ENCODE results near the gene VAV3.

GRCh38 chr1:108011295-108011694 lies 46.3 kb upstream of the VAV3 start:
- TF ChIP-seq POLR2H (tag; IDR thresholded peaks at IDR 0.05; ENCODE audit: low read depth) (no peak), ZNF282 (CRISPR knock-in tag; IDR thresholded peaks at IDR 0.05) (no peak), CHD4 (IDR thresholded peaks at IDR 0.05; ENCODE audit: insufficient read depth, insufficient replicate concordance, low read depth, low read length, poor library complexity, severe bottlenecking) (no peak), CTCF (IDR thresholded peaks at IDR 0.05 in 2 of 3, conservative IDR thresholded peaks at IDR 0.05 in 1 of 3; ENCODE audit: insufficient read depth in 2 of 3, low read depth in 1 of 3, low read length in 3 of 3) (no peak), ZFP91 (CRISPR knock-in tag; IDR thresholded peaks at IDR 0.05) (no peak), ZNF280B (CRISPR knock-in tag; IDR thresholded peaks at IDR 0.05) (no peak), SMAD3 (CRISPR knock-in tag; conservative IDR thresholded peaks at IDR 0.05) (no peak), EZH2 (IDR thresholded peaks at IDR 0.05; ENCODE audit: borderline replicate concordance, low read depth, low read length) (no peak)
